ENCODE measurements around the gene OR2G3.

OR2G3 gene

GRCh38 chr1:247605286-247605685 is at the start of gene OR2G3:
TSS of gene OR2G3 (plus strand) at chr1:247605586. CDS start at chr1:247605586, 0 bp downstream.
- no peak within 1 kb of the TSS for H3K9ac ChIP-seq (ENCODE audit: low read length)
- no peaks in the 10 kb centered on the region for H3K9me3 ChIP-seq (ENCODE audit: control insufficient read depth, low read depth, low read length)
- H3K27ac ChIP-seq (ENCODE audit: low read length) = no peak within 1 kb of the TSS
- H3K36me3 ChIP-seq (ENCODE audit: control insufficient read depth, low read depth, low read length) = no peaks in the 10 kb centered on the region
- H3K4me1 ChIP-seq (ENCODE audit: control insufficient read depth, low read depth, low read length) = no peaks in the 10 kb centered on the region
- no peak within 1 kb of the TSS for H3K4me3 ChIP-seq (ENCODE audit: low read length)
- H3K27me3 ChIP-seq (ENCODE audit: control insufficient read depth, insufficient read depth, low read length) = no peaks in the 10 kb centered on the region

DNA sequence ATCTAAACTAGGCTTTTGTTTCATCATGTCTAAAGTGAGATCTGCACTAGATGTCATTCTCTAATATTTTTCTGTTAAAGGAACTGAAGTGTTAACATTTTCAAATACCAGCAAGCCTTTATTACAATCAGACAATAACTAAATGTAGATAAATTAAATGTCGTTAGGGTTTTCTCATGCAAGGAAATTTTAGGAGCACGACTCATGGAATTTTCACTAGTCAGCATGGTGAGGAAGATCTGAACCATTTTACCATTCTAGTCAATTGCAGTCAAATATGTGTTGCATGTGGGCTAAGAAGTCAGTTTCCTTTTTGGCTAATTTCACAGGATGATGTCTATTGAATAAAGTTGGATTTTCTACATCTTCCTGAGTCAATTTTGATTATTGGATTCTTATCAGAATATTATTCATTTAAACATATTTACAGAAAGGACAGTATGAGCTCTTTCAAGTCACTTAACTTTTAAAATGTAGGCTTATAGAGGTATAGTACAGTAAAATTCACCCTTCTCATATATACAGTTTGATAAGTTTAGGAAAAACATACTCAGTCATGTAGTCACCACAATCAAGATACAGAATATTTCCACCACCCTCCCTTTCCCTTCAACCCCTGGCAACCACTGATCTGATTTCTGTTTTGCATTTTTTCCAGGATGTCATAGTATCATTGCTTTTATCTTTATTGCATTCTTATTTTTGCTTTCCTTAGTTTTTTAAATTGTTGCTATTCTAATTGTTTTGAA is 47.3 kb upstream of the OR2G3 start:
- H3K9ac ChIP-seq (ENCODE audit: low read length) = no peak overlapping the region
- no peak overlapping the region for H3K27ac ChIP-seq (ENCODE audit: low read length)
- peaks cover 8% of the 10 kb centered on the region for H3K4me1 ChIP-seq (ENCODE audit: control insufficient read depth, low read depth, low read length)
- no peaks in the 10 kb centered on the region for H3K27me3 ChIP-seq (ENCODE audit: control insufficient read depth, insufficient read depth, low read length)
- no peaks in the 10 kb centered on the region for H3K9me3 ChIP-seq (ENCODE audit: control insufficient read depth, low read depth, low read length)
- H3K4me3 ChIP-seq (ENCODE audit: low read length) = no peak overlapping the region
- no peaks in the 10 kb centered on the region for H3K36me3 ChIP-seq (ENCODE audit: control insufficient read depth, low read depth, low read length)

DNA sequence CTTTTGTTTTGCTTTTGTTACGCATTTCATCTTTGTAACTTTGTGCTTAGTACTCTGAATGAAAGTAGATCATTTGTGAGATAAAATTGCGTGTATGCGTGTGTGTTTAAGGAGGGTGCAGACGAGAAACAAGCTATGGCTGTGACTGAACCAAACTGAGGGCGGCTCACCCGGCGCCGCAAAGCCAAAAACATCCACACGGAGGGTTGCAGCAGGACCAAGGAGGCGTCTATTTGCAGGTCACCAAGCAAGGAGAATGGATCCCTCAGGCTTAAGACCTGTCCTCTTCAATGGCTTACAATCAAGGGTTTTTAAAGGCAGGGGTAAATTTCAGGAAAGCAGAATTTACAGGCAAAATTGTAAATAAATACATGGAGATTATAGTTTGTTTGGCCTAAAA is 43.7 kb upstream of the OR2G3 start:
- no peaks in the 10 kb centered on the region for H3K9me3 ChIP-seq (ENCODE audit: control insufficient read depth, low read depth, low read length)
- H3K4me1 ChIP-seq (ENCODE audit: control insufficient read depth, low read depth, low read length) = peaks cover 8% of the 10 kb centered on the region
- H3K9ac ChIP-seq (ENCODE audit: low read length) = no peak overlapping the region
- H3K27me3 ChIP-seq (ENCODE audit: control insufficient read depth, insufficient read depth, low read length) = no peaks in the 10 kb centered on the region
- no peaks in the 10 kb centered on the region for H3K36me3 ChIP-seq (ENCODE audit: control insufficient read depth, low read depth, low read length)
- no peak overlapping the region for H3K4me3 ChIP-seq (ENCODE audit: low read length)
- H3K27ac ChIP-seq (ENCODE audit: low read length) = no peak overlapping the region

DNA sequence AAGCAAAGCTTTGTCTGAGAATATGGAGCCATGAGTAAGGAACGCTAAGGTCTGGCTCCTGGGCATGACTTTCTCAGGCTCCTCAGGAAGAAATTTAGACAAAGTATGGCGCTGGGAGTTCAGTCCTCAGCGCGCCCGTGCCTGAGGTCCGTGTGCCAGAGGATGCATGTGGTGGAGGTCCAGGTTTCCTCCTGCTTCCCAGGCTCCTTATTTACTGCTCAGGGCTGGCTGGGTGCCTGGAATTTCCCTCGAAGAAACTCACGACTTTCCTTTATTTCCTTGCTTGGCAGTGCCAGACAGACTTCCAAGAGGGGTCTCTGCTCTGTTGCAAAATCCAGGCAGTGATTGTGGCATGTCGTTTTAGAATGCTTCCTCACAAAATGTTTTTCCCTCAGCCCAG is 43.2 kb upstream of the OR2G3 start:
- Histone ChIP-seq H3K36me3 (ENCODE audit: control insufficient read depth, low read depth, low read length) (no peaks in the 10 kb centered on the region), H3K4me1 (ENCODE audit: control insufficient read depth, low read depth, low read length) (peaks cover 8% of the 10 kb centered on the region), H3K9ac (ENCODE audit: low read length) (no peak overlapping the region), H3K27me3 (ENCODE audit: control insufficient read depth, insufficient read depth, low read length) (no peaks in the 10 kb centered on the region), H3K27ac (ENCODE audit: low read length) (no peak overlapping the region), H3K4me3 (ENCODE audit: low read length) (no peak overlapping the region), H3K9me3 (ENCODE audit: control insufficient read depth, low read depth, low read length) (no peaks in the 10 kb centered on the region)

DNA sequence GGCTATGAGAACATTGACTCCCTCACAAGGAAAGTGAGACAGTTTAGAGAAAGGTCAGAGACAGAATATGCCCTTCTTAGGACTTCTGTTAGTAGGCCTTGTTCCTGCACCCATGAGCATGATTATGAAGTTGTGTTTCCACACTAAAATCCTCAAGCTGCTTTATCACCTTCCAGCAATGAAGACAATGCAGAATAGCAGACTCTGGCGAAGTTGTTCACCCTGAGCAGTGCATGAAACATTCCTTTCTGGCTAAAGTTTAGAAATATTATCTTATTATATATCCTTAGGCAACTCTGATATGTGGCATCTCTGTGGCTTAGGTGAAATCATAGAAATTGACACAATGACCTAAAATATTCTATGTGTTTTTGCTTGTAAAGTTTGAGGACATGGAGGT is 31.1 kb upstream of the OR2G3 start:
- H3K36me3 ChIP-seq (ENCODE audit: control insufficient read depth, low read depth, low read length) = no peaks in the 10 kb centered on the region
- H3K4me1 ChIP-seq (ENCODE audit: control insufficient read depth, low read depth, low read length) = no peaks in the 10 kb centered on the region
- no peaks in the 10 kb centered on the region for H3K9me3 ChIP-seq (ENCODE audit: control insufficient read depth, low read depth, low read length)
- no peaks in the 10 kb centered on the region for H3K27me3 ChIP-seq (ENCODE audit: control insufficient read depth, insufficient read depth, low read length)
- H3K4me3 ChIP-seq (ENCODE audit: low read length) = no peak overlapping the region
- no peak overlapping the region for H3K9ac ChIP-seq (ENCODE audit: low read length)
- no peak overlapping the region for H3K27ac ChIP-seq (ENCODE audit: low read length)

DNA sequence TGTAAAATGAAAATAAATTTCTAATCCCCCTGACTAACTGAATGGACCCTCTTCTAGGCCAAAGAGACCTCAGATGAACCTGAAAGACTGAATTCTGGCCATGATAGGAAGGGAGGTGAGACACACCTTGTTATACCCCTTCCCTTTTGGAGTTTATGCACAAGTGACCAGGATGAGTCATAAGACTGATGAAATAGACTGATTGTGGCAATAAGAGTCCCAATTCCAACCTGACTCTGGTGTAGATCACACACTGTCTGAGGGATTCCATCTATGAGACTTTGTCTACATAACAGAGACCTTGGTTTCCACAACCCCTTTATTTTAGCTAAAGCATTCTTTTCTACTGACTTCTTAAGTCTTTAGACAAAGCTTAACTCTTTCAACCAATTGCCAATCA is 30.7 kb upstream of the OR2G3 start:
- Histone ChIP-seq H3K27me3 (ENCODE audit: control insufficient read depth, insufficient read depth, low read length) (no peaks in the 10 kb centered on the region), H3K36me3 (ENCODE audit: control insufficient read depth, low read depth, low read length) (no peaks in the 10 kb centered on the region), H3K4me1 (ENCODE audit: control insufficient read depth, low read depth, low read length) (no peaks in the 10 kb centered on the region), H3K9me3 (ENCODE audit: control insufficient read depth, low read depth, low read length) (no peaks in the 10 kb centered on the region), H3K27ac (ENCODE audit: low read length) (no peak overlapping the region), H3K9ac (ENCODE audit: low read length) (no peak overlapping the region), H3K4me3 (ENCODE audit: low read length) (no peak overlapping the region)

DNA sequence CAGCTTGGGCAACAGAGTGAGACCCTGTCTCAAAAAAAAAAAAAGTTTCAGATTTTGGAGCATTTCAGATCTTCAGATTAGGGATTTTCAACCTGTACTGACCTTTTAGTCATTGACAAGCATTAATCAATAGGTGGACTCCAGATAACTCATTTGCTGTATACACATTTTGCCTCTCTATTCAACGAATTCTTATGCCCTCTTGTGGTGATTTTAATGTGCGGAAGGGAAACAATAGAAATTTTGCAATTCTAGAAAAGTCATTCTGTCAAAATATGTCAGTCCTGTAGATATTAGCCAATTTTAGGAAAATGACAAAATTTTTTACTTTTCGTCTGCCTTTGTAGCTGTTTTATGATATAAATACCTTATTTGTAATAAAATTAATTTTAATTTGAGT is 28.9 kb upstream of the OR2G3 start:
- no peaks in the 10 kb centered on the region for H3K4me1 ChIP-seq (ENCODE audit: control insufficient read depth, low read depth, low read length)
- H3K9ac ChIP-seq (ENCODE audit: low read length) = no peak overlapping the region
- no peak overlapping the region for H3K27ac ChIP-seq (ENCODE audit: low read length)
- H3K4me3 ChIP-seq (ENCODE audit: low read length) = no peak overlapping the region
- H3K9me3 ChIP-seq (ENCODE audit: control insufficient read depth, low read depth, low read length) = no peaks in the 10 kb centered on the region
- H3K27me3 ChIP-seq (ENCODE audit: control insufficient read depth, insufficient read depth, low read length) = no peaks in the 10 kb centered on the region
- no peaks in the 10 kb centered on the region for H3K36me3 ChIP-seq (ENCODE audit: control insufficient read depth, low read depth, low read length)

DNA sequence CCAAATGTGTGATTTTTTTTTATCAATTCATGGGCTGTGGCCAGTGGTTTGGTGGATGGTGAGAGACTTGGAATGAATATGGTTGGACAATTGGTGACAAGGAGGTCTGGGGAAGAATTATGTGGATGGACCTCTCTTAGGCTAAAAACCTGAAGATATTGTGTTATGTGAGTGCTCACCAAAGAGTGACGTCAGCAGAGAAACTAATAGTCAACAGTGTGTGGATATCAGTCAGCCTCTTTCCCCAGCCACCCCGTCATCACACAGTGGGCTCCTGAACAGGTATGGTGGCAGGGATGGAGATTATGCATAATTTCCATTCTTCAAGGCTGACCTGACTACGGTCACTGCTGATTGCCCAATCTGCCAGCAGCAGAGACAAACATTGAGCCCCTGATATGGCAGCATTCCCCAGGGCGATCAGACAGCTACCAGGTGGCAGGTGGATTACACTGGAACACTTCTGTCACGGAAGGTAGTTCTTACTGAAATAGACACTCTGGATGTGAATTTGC is 26.4 kb upstream of the OR2G3 start:
- Histone ChIP-seq H3K9me3 (ENCODE audit: control insufficient read depth, low read depth, low read length) (no peaks in the 10 kb centered on the region), H3K9ac (ENCODE audit: low read length) (no peak overlapping the region), H3K27ac (ENCODE audit: low read length) (no peak overlapping the region), H3K36me3 (ENCODE audit: control insufficient read depth, low read depth, low read length) (no peaks in the 10 kb centered on the region), H3K4me3 (ENCODE audit: low read length) (no peak overlapping the region), H3K27me3 (ENCODE audit: control insufficient read depth, insufficient read depth, low read length) (no peaks in the 10 kb centered on the region), H3K4me1 (ENCODE audit: control insufficient read depth, low read depth, low read length) (no peaks in the 10 kb centered on the region)

GRCh38 chr1:247588060-247588459 is 17.3 kb upstream of the OR2G3 start, which contains the start of gene OR2G2:
TSS of gene OR2G2 (plus strand) at chr1:247588360. CDS start at chr1:247588360, 0 bp downstream.
- Histone ChIP-seq H3K9me3 (ENCODE audit: control insufficient read depth, low read depth, low read length) (no peaks in the 10 kb centered on the region), H3K36me3 (ENCODE audit: control insufficient read depth, low read depth, low read length) (no peaks in the 10 kb centered on the region), H3K27me3 (ENCODE audit: control insufficient read depth, insufficient read depth, low read length) (no peaks in the 10 kb centered on the region), H3K27ac (ENCODE audit: low read length) (no peak within 1 kb of the TSS), H3K4me3 (ENCODE audit: low read length) (no peak within 1 kb of the TSS), H3K4me1 (ENCODE audit: control insufficient read depth, low read depth, low read length) (no peaks in the 10 kb centered on the region), H3K9ac (ENCODE audit: low read length) (no peak within 1 kb of the TSS)

DNA sequence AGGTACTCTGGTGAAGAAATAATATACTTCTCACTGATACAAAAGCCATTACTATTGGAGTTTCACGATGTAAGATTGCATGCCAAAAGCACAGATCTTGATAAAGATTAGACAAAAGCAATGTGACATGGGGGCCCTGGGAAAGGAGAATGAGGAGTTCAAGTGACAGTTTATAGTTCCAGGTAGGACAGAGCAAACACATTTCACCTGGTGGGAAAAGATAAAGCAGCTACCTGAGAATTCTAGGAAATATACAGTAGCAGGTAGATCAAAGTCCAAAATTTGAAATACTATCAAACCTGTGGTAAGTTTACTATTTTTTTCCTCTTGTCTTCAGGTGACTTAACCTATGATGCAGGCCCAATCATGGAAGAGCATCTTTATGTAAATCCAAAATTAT is 8.0 kb downstream of the OR2G3 start:
- no peak overlapping the region for H3K4me3 ChIP-seq (ENCODE audit: low read length)
- H3K27me3 ChIP-seq (ENCODE audit: control insufficient read depth, insufficient read depth, low read length) = no peaks in the 10 kb centered on the region
- H3K36me3 ChIP-seq (ENCODE audit: control insufficient read depth, low read depth, low read length) = no peaks in the 10 kb centered on the region
- no peaks in the 10 kb centered on the region for H3K4me1 ChIP-seq (ENCODE audit: control insufficient read depth, low read depth, low read length)
- no peak overlapping the region for H3K9ac ChIP-seq (ENCODE audit: low read length)
- no peaks in the 10 kb centered on the region for H3K9me3 ChIP-seq (ENCODE audit: control insufficient read depth, low read depth, low read length)
- H3K27ac ChIP-seq (ENCODE audit: low read length) = no peak overlapping the region

DNA sequence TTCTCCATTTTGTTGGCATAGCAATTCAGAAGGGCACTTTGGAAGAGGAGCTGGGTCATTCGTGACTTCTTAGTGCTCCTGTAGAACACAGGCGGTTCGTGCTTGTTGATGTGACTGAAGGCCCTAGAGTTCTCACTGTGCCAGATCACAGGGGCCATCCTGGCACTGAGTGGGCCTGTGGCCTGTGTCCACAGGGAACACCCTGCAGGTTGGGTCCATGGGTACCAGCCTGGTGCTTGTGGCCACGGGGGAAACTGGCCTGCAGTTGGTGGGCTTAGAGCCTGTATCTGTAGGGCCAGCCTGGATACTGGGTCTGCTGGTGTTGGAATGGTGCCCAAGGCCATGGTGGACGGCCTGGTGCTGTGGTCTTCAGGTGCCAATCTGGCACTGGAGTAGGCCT is 9.2 kb downstream of the OR2G3 start:
- H3K9me3 ChIP-seq (ENCODE audit: control insufficient read depth, low read depth, low read length) = no peaks in the 10 kb centered on the region

GRCh38 chr1:247627951-247628350 is 22.6 kb downstream of the OR2G3 start:
- no peaks in the 10 kb centered on the region for H3K4me1 ChIP-seq (ENCODE audit: control insufficient read depth, low read depth, low read length)
- H3K36me3 ChIP-seq (ENCODE audit: control insufficient read depth, low read depth, low read length) = no peaks in the 10 kb centered on the region
- no peak overlapping the region for H3K27ac ChIP-seq (ENCODE audit: low read length)
- H3K4me3 ChIP-seq (ENCODE audit: low read length) = no peak overlapping the region
- no peaks in the 10 kb centered on the region for H3K27me3 ChIP-seq (ENCODE audit: control insufficient read depth, insufficient read depth, low read length)
- H3K9me3 ChIP-seq (ENCODE audit: control insufficient read depth, low read depth, low read length) = no peaks in the 10 kb centered on the region
- H3K9ac ChIP-seq (ENCODE audit: low read length) = no peak overlapping the region

More for the DNA sequence above, 9.2 kb downstream of the OR2G3 start:
- Histone ChIP-seq H3K27me3 (ENCODE audit: control insufficient read depth, insufficient read depth, low read length) (no peaks in the 10 kb centered on the region), H3K4me1 (ENCODE audit: control insufficient read depth, low read depth, low read length) (no peaks in the 10 kb centered on the region), H3K36me3 (ENCODE audit: control insufficient read depth, low read depth, low read length) (no peaks in the 10 kb centered on the region), H3K9ac (ENCODE audit: low read length) (no peak overlapping the region), H3K27ac (ENCODE audit: low read length) (no peak overlapping the region), H3K4me3 (ENCODE audit: low read length) (no peak overlapping the region)

All from iPS-18a (cell line).